Activated CD4-positive, alpha-beta T cell treated with anti-CD3 and anti-CD28 coated beads, Interleukin-2, amount 50 U/mL, for 4 hours (primary cell): ENCODE data around the gene DST.

ENCODE experiments used
- DNase-seq, 2 experiments: peaks; one replicate each; pipeline ENCODE4 v3.0.0-alpha.2; 2020

The DST gene

DNA sequence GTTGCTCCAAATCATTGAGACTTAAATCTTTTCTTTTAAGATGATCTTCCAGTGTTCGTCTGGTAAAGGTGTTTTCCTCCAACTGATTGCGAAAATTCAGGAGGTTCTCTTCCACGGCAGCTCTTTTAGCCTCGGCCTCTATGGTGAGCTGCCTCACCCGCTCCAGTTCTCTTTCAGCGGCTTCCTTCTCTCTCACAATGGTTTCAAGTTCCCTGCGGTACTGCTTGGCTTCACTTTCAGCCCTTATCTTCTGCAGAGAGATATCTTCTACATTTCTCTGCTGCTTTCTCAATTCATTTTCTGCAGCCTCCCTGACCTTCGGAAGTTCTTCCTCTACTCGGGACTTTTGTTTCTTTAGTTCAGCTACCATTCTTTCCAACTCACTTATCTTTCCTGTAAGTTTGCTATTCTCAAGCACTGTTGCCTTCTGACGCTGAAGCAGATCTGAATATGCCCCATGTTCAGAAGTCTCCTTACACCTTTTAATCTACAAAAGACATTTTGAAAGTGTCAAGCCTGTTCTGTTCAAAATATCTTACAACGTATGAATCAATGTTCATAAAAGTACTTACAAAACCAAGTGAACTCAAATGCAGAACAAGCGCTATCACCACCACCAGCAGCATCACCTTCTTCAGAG, 22.3 kb downstream of the DST start:
- no peak for DNase-seq

GRCh38 chr6:56618050-56618449, 24.6 kb downstream of the DST start:
- no peak for DNase-seq

- no peak for DNase-seq
Observed at GRCh38 chr6:56616967-56617366, 25.7 kb downstream of the DST start.

DNA sequence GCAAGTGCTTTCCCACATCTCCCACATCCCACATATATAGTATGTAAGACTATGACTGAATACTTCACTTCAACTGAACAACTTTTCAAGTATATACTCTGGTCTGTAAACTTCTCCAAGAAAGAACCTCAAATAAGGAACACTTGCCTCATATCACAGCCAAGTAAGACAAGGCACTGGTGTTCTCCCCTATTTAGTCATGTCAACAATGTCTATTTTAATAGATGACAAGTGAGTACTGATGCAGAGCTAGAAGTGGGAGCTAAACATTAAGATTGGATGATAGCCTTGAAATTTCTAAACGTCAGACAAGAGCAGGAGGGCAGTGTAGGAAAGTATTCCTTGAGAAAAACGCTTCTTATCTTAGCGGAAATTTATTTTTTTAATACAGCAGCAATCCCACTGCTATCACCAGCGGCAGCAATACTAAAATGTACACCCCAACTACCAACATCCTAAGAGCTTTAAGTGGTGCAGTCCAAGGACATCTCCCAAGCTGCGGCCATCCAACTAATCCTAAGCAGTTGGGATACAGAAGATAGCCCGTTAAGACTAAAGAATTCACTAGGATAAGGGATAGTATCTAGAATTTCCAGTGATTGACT, 29.3 kb downstream of the DST start:
- DNase-seq = no peak

- no peak for DNase-seq
Observed at GRCh38 chr6:56608332-56608731, 34.4 kb downstream of the DST start.

GRCh38 chr6:56607111-56607752, 35.5 kb downstream of the DST start:
- no peak for DNase-seq

DNA sequence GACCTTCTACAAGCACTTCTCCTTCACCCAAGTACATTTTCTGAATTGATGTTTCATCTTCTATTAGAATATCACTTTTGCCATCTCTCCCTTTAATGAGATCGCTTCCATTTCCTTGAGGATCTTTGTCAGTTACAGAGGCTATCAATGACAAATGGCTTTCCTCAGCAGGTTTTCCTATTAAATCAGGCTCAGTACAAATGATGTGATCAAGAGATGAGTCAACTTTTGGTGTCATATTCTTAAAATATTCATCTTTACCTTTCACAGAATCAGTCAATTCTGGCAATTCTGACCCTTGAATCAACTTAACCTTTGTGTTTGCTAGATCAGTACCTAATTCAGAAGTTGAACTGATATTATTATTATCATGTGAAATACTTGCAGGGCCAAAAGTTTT, 37.3 kb downstream of the DST start:
- DNase-seq = no peak

- DNase-seq = no peak
Observed at GRCh38 chr6:56604186-56604585, 38.5 kb downstream of the DST start.

DNA sequence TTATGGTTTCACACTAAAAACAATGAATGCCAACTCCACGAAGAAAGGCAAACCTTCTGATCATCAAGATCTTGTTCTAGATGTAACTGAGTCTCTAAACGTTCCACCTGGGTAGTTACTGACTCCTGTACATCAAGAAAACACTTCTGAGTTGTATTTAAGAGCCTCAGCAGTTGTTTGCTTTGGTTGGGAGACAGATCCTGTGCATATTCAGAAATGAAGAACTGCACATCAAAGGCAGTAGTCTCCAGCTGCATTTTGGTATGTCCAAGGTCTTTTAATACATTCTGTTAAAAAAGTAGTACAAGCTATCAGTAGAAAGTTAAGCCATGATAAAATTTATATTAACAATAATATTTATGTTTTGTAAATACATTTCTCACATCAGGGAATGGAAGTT, 41.3 kb downstream of the DST start:
- DNase-seq = no peak

GRCh38 chr6:56595490-56596122, 47.1 kb downstream of the DST start:
- peak; percentile 7 to 11 for DNase-seq

DNA sequence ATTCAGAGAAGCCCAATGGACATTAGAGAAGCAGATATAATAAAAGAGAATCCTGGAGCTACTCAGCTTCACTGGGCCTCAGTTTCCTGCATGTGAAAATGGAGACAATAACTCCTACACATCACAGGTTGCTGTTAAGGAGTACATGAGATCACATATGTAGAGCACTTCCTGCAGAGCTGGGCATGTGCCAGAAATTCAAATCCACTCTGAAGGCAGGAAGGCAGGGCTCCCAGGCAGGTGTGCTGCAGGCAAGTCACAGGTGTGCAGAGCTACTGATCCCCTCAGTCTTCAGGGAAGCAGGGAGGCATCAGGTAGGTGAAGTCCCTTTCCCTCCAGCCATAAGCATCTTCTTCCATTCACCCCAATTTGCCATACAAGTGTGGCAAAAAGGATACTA, 48.0 kb downstream of the DST start:
- DNase-seq = no peak

GRCh38 chr6:56593801-56594318, 48.8 kb downstream of the DST start:
- no peak for DNase-seq

DNA sequence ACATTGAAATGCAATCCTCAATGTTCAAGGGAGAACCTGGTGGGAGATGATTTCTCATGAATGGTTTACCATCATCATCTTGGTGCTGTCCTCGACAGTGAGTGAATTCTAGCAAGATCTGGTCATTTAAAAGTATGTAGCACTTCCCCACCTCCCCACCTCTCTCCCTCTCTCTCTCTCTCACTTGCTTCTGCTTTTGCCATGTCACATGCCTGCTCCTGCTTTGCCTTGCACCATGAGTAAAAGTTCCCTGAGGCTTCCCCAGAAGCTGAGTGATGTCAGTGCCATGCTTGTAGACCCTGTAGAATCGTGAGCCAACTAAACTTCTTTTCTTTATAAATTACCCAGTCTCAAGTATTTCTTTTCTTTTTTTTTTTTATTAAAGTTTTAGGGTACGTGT, 60.5 kb downstream of the DST start:
- DNase-seq = no peak

DNA sequence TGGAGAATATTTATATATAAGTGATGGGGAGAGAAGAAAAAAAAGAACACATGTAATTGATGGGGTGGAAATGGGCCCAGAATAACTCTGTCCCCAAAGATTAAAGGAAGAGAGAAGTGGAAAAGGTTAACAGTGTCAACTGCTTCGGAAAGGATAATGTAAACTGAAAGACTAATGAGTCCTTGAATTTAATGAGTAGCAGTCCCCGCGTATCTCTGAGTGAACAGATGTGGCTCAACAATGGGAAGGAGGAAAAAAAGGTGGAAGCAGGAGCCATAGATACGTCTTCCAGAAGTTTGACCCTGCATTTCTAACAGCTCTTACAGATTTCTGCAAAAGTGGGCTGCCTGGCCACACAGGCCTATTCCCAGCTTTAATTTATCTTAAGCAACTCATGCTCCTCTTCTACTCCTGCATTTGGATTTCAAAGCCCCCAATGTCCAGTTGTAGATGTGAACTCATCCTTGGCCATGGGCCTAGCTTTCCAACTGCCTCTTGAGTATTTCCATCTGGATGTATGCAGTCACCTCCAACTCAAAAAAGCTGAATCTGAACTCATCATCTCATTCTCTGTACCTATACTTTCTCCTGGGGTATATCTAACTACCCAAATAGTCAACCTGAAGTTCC, 61.3 kb downstream of the DST start:
- no peak for DNase-seq

DNA sequence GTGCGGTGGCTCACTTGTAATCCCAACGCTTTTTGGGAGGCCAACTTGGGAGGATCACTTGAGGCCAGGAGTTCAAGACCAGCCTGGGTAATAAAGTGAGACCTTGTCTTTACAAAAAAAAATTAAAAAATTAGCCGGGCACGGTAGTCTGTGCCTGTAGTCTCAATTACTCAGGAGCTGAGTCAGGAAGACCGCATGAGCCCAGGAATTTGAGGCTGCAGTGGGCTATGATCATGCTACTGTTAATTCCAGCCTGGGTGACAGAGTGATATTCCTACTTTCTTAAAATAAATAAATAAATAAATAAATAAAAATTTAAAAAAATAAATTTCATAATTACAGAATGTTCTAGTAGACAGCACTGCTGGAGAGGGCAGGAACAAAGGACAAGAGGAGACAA, 62.4 kb downstream of the DST start:
- no peak for DNase-seq

DNA sequence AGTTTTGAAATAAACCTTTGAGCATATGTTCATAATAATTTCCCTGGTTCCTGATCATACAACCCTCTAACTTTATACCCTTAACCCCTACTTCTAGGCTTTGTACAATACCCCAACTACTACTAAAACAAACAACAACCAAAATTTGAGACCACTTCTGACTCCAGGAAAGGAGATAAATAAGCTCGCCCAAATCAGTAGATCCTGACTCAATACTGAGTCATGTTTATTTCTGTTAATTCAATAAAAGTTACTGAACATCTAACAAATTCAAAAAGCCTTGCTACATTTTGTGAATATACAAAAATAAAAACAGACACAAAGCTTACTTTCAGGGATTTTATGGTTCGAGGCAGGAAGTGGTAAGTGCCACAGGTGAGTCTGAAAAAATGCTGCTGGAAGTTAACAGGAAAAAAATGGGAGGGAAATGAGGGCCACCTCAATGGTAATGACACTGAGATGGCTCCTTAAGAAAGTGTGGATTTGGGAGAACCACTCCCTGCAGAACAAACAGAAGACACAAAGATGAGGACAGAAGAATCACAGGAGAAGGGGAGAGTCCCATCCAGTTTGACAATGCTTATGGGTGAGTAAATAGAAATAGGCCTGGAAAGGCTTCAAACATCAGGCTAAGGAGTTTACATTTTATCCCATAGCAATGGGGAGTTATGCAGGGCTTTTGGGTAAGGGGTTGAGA, 63.4 kb downstream of the DST start:
- no peak for DNase-seq

- DNase-seq = no peak
Observed at GRCh38 chr6:56575736-56576135, 67.0 kb downstream of the DST start.

- no peak for DNase-seq
Observed at GRCh38 chr6:56574292-56574691, 68.4 kb downstream of the DST start.

DNA sequence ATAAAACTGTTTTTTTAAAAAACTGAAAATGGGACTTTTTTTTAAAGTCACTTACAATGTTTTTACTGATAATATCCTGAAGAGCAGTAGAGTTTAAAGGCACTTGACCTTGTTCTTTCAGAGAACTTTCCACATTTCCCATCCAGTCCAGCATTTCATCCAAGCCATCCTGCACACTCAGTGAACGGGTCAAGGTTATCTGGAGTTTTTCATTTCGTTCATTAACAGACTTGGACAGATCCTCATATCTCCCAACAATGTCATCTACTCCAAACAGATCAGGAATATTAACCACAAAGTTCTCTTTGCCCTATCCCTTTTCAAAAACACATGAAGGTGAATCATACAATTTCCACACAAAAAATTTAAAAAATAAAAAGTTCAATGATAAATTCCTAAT, 69.1 kb downstream of the DST start:
- no peak for DNase-seq

- DNase-seq = no peak
Observed at GRCh38 chr6:56572788-56573471, 69.8 kb downstream of the DST start.

DNA sequence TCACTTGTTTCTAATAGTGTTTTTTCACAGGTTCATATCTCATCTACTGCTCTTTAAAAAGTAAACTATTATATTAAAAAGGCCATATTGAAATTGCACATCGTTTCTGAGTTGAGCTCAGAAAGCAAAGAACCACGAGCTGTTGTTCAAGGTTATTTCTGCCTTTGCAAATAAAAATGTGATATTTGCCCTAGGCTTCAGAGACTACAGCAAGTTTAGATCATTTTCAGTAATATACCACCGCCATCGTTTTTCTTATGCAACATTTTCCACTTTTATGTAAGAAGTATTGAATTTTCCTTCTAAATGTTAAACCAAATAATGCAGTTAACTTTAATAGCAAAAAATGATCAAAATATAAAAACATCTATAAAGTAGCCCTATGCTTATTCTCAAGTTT, 71.1 kb downstream of the DST start:
- DNase-seq = no peak
